ENCODE data around the gene CAVIN3.

DNA sequence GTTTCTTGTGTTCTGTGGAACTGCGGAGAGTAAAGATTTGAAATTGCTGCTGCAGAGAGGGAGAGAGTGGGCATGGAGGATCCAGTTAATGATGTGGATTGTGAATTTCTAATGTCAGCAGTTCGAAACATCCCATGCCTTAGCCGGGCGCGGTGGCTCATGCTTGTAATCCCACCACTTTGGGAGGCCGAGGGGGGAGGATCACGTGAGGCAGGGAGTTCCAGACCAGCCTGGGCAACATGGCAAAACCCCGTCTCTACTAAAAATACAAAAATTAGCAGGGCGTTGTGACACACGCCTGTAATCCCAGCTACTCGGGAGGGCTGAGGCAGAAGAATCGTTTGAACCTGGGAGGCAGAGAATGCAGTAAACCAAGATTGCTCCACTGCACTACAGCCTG is 1.1 kb upstream of the CAVIN3 start:
- TF ChIP-seq, protein P1, sequence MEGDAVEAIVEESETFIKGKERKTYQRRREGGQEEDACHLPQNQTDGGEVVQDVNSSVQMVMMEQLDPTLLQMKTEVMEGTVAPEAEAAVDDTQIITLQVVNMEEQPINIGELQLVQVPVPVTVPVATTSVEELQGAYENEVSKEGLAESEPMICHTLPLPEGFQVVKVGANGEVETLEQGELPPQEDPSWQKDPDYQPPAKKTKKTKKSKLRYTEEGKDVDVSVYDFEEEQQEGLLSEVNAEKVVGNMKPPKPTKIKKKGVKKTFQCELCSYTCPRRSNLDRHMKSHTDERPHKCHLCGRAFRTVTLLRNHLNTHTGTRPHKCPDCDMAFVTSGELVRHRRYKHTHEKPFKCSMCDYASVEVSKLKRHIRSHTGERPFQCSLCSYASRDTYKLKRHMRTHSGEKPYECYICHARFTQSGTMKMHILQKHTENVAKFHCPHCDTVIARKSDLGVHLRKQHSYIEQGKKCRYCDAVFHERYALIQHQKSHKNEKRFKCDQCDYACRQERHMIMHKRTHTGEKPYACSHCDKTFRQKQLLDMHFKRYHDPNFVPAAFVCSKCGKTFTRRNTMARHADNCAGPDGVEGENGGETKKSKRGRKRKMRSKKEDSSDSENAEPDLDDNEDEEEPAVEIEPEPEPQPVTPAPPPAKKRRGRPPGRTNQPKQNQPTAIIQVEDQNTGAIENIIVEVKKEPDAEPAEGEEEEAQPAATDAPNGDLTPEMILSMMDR (IDR thresholded peaks at IDR 0.05): no peak
- TF ChIP-seq POLR2A (IDR thresholded peaks at IDR 0.05): no peak
